UCSD-AML1 (cell line): ENCODE results near the gene AKAP5.
"Not testable (repeated sequence)": the region's sequence is repeated elsewhere in the genome, so short reads cannot be mapped to it uniquely, and the experiment has no call there.

Experiments
- DNase-seq: peaks from one replicate; lab custom pipeline; 2025; ENCODE audit not compliant: unreplicated experiment; lab: John Stamatoyannopoulos, UW

Gene AKAP5

DNA sequence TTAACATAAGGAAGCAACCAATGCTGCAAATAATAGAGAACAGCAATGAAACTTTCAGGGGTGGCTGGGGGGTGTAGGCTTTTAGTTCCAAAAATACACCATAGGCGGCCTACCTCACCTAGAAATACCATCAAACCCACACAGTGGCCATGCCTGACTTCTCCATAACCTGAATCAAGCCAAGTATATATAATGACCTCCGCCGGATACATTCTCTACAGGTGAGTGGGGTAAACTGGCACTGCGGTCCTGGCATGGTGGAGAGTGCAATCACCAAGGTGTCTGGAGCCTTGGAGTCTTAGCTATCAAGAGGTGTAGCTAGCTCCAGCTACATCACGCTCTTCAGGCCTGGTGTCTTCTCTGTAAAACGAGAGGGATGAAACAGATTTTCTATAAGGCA, 37.2 kb downstream of the AKAP5 start:
- no peak for DNase-seq

DNA sequence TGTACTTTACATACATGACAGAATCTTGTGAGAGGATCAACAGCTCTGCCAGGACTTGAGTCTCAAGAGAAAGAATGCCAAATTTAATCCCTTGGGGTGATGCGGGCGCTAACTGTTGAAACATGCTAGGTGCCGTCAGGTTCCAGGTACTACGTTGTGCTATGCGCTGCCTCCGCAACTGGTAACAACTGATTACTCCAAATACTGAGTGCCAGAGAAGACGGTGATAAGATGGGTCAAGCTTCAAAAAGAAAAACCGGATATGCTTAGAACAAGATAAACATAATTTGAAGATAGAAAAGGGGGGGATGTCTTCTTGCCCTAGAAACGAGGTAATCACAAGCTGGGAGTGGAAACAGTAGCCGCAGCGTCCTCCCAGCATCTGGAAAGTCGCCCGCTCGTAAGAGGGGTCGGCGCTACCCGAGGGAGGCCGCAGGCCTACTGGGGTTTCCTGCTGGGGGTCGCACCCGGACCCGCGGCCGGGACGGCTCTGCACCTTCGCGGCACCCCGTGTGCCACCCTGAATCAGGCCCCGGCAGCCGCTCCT, 37.7 kb downstream of the AKAP5 start:
- peak; percentile 24 for DNase-seq

DNA sequence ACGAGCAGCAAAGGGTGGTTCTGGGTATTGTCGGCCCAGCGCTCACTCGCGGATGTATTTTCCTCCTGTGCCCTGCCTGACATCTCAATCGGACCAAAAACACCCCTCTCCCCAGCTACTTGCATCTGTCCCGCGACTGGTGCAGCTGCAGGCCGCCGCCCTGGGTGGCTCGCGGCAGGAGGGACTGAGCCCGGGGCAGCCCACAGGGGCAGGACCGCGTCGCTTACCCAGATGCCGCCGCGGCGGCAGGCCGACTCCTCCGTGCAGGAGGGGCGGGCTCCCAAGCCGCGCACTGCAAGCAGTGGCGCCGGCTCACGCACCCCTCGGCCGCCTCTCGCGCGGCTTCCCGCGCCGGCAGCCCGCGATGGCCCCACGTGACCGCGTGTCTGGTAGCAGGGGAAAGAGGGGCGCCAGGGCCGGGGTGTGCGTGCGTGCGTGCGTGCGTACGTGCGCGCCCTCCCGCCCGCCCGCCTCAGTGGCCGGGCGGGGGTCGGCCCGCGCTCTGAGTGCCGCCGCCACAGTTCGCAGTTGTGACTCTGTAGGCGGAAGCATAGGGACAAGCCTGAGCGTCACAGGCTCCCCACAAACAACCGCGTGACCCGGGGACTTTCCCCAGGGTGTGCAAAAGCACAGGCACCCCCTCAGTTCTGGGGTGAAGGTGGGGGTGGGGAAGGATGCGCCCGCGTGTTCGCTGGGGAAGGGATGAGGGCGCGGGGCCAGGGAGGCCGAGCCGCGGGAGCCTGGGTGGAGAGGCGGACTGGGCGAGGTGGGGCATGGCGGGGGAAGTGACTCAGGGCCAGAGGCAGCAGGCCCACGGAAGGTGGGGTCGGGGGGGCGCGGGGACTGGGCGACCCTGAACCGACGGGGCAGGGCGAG, 38.4 kb downstream of the AKAP5 start, which contains the start of gene ZBTB25:
ZBTB25 (minus strand) TSS at position 405 of the 876 bp plus-strand sequence. CDS start 13,305 bp downstream, outside the sequence.
- DNase-seq: peak; percentile 92

DNA sequence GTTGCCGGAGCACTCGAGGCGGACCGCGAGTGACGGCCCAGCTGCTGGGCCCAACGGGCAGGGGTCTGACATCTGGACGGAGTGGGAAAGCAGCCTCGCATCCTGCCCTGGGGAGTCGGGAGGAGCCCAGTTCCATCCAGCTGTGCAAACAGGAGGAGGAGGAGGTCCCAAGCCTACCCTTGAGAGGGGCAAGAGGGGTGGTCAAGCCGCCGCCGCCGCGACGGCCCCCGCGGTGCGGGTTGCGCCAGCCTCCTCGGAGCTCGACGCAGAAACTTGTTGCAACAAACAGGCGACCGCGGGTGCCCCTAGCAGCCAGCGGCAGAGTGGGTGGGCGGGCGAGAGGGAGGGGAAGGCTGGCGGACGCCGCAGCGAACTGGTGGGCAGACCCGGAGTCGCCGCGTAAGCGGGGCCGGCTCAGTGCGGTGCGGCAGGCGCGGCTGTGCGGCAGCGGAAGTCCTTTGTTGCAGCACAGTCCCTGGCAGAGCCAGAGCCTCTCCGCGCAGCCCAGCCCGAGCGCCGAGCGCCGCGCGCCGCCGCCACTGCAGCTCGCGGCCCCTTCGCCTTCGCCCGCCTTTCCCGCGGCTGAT, 39.1 kb downstream of the AKAP5 start, which contains the start of gene ZBTB1:
ZBTB1 (plus strand) TSS at position 461 of the 587 bp plus-strand sequence. CDS start 16,735 bp downstream, outside the sequence.
- peak; percentile 82 for DNase-seq

DNA sequence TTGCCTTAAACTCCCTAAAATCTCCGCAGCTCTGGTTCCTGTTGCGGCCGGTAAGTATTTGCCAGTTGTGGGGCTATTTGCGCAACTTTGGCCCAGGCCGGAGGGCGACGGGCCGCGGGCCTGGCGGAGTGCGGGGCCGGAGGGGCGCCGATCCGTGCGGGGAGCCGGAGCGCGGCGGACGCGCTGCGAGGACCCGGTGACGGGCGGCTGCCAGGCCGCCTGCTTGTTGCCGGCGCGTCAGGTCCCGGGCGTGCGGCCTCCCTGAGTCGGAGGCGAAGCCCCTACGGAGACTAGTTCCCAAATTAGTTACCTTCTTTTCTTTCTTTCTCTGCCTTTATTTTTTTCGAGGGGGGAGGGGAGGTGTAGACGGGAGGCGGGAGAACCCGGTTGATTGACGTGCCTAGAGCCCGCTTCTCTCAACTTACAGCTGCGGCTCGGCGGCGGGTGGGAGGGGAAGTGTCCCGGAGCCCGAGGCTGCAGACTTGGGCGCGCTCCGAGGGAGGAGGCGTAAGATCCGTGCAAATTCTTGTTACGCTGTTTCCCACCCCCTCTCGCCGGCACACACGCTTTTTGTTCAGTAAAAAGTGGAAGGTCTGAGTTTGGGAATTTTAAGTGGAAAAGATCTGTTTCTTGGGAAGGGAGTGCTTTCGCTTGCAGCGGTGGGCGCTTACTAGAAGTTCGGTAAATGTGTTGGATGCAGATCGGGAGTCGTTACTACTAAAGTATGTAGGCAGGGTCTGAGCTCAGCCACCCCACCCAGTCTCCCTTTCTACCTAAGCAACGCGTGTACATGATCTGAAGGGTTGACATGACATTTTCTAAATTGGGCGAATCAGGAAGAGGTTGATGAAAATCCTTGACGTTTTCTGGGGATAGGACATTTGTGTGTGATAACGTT, 39.8 kb downstream of the AKAP5 start:
- peak; percentile 74 for DNase-seq

DNA sequence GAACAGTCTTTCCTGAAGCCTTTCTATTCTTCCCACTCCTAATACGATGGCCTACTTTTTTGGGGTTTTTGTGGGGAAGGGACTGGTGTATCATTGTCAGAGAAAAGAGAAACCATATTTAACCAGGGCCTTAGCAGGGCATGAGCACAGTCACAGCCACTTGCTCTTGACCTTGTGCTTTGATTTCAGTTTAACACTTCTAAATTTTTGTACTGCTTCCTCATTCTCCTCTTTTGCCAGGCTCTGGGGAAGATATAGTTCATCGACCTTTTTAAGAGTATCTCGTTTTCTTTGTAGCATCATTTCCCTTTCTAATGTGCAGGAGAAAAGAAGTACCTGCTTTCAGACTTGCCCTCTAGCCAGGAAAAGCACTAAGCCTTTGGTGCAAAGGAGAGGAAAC, 41.4 kb downstream of the AKAP5 start:
- no peak for DNase-seq

DNA sequence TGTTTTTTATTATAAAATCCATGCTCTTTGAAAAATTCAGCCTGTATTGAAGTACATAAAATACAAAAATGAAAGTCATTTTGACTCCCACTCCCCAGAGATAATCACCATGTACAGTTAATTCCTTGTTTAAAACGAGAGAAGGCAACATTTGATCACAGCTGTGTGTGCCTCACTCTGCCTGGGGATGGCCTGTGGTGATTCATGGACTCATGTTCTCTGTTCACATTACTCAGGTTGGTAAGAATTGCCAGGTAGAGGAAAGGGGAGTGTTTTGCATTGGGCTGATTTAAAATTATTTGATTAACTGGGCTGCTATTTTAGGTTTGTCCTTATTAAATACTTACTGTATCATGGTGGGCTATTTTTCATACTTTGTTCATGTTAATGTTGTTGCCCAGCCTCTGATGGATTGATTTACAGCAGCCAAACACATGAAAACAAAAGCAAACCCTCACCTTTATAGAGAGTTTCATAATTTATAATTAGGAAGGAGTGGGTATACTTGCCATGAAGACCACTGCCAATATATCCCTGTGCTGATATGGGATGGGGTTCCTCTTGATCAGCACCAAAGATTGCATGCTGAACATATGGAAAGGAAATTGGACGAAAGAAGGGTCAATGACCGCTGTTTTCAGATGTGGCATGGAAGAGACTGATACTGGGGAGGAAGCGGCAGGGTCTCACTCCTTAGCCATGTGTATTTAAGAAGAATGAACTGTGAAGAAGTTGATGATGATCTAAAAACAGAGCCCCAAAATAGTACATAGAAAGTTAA, 42.3 kb downstream of the AKAP5 start:
- no peak for DNase-seq

DNA sequence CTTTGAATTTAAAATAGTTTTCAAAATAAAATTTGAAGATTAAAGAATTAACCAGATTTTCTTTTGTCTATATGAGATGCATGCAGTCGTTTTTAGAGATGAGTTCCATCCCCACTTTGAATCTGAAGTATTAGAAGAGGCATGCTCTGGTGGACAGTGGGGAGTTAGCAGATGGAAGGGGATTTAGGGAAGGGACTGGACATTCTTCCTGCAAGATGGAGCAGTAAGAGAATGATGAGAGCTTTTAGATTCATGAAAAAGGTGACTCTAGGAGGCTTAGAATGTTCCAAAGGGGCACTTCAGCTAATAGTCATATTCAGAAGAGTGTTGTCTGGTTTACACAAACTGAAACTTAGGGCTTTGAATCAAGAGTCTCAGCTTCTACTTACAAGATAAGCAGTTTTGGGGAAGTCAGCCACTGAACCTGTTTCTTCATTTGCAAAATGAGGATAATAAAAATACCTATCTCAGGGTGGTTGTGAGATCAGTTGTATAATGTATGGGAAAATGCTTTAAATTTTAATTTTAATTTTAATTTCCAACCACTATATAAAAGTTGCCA, 43.0 kb downstream of the AKAP5 start:
- no peak for DNase-seq

DNA sequence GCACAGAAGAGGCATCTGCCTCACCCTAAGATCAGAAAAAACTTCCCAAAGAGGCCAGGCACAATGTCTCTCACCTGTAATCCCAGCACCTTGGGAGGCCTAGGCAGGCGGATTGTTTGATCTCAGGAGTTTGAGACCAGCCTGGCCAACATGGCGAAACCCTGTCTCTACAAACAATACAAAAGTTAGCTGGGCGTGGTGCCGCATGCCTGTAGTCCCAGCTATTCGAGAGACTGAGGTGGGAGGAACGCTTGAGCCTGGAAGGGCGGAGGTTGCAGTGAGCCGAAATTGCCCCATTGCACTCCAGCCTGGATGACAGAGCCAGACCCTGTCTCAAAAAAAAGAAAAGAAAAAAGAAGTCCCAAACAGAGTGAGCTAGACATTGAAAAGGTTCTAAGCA, 43.7 kb downstream of the AKAP5 start:
- no peak for DNase-seq

DNA sequence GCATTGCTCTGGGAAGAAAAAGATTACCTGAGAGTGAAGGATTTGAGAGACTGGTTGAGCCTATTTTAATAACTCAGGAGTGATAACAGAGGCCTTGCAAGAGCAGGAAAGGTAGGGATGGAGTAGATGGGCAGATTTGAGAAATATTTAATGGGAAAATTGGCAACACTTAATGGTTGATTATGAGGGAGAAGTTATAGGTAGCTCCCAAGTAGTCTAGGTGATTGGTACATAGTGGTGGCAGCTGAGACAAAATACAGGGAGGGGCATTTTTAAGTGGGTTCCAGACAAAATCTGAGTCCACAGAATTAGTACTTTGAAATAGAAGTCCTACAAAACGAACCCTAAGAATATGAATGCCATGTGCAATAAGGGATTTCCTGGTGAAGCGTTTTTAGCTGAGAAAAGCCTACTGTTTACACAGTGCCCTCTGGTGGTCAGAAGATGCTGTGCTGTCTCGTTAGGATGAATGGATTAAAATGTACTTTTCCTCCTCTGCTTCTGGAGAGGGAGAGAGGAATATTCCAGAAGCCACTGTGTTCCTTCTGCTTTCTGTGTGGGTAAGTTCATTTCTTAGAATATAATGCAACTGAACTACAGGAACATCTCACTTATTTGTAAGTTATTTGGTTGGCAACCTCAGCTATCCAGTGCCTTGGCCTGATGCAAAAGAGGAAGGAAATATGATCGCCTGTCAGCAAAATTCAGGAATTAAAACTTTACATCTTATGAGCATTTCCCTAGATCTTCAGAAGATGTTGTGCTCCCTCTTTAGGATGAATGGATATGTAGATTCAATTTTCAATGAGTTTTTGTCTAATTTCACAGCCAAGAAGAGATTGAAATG, 45.7 kb downstream of the AKAP5 start:
- DNase-seq: peak; percentile 20

DNA sequence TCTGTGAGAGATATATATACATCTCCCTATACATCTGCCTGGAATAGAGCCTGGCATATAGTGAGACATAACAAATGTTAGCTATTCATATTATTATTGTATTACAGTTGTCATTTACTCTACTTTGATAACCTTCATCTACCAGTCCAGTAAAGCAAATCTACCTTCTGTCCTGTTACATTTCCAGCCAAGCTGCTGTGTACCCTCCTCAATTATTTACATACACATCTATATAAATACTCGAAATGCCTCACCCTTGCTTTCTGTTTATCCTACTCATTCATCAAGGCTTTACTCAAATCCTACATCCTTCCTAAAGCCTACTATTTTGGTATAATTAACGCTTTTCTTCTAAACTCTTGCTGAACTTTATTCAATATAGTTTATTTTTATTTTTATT, 48.0 kb downstream of the AKAP5 start:
- no peak for DNase-seq

DNA sequence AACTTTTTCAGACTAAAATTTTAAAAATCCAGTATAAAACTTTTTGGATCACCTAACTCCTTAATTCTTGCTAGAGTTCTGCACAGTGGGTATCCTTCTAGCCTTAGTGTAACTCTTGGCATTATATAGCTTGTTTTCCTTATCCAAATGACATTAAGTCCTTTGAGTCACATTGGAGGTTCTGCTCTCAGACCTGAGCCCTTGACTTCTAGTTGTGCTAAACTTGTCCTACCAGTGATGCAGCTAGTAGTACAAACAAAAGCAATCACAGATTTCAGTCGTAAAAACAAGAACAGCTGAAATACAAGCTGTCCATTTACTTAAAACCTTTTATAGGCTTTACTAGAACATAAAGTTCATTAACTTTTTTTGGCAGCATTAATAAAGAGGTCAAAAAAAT, 49.8 kb downstream of the AKAP5 start:
- DNase-seq: no peak

DNA sequence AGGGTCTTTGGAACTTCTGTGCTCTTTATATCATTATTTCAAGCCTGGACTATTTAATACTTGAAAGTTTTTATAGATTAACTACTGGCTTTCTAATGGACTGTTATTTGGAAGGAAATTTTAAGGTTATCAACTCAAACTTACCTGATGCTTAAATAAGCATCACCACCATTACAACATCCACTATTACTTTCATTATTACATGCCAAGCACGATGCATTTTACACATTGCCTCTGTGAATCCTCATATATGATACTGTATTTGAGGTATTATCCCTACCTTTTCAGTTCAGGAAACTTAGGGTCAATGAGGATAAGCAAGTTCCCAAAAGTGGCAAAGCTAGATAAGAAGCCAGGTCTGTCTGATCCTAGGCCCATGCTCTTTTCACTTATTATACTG, 51.7 kb downstream of the AKAP5 start:
- no peak for DNase-seq

DNA sequence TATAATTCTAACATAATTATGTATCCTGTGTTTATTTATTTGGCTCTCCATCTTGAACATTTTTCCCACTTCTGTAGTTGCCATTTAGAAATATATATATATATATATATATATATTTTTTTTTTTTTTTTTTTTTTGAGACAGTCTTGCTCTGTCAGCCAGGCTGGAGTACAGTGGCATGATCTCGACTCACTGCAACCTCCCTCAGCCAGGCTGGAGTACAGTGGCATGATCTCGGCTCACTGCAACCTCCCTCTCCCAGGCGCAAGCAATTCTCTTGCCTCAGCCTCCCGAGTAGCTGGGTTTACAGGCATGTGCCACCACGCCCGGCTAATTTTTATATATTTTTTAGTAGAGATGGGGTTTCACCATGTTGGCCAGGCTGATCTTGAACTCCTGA, 52.4 kb downstream of the AKAP5 start:
- not testable (repeated sequence) for DNase-seq

DNA sequence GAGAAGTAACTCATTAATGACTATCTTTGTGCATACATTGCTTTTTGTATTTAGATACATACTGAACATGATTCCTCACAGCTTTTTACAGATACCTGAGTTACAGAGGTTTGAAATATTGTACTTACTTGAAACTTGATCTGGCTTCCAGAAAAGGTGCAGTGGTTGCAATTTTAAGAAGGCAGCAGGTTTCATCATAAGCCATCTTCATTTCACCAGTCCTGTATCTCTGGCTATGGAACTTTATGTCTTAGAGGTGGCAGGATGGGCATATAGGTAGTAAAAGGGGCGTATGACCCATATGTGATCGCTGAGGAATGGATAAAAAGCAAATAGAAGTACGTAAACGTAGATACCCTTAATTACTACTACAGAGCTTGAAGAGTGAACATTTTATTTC, 52.9 kb downstream of the AKAP5 start:
- DNase-seq: no peak

DNA sequence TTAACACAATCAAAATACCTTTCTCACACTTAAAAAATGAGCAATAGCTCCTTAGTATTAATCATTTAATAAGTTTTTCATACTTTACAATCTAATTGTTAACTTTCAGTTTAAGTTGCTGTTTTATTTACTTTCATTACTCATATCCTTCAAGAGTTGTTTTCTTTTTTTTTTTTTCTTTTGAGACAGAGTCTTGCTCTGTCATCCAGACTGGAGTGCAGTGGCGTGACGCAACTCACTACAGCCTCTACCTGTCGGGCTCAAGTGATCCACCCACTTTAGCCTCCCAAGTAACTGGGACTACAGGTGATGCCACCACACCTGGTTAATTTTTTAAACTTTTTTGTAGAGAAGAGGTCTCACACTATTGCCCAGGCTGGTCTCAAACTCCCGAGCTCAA, 55.4 kb downstream of the AKAP5 start:
- no peak for DNase-seq

DNA sequence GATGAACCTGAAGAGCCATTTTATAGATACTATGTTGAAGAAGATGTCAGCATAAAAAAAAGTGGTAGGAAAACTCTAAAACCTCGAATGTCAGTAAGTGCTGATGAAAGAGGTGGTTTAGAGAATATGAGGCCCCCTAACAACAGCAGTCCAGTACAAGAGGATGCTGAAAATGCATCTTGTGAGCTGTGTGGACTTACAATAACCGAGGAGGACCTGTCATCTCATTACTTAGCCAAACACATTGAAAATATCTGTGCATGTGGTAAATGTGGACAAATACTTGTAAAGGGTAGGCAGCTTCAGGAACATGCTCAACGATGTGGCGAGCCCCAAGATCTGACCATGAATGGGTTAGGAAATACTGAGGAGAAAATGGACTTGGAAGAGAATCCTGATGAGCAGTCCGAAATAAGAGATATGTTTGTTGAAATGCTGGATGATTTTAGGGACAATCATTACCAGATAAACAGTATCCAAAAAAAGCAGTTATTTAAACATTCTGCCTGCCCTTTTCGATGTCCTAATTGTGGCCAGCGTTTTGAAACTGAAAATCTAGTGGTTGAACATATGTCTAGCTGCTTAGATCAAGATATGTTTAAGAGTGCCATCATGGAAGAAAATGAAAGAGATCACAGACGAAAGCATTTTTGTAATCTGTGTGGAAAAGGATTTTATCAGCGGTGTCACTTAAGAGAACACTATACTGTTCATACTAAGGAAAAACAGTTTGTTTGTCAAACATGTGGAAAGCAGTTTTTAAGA, 57.5 kb downstream of the AKAP5 start:
- no peak for DNase-seq
